LNCAP (cell line): ENCODE data around the gene PIGT.

ENCODE experiments used
- TF ChIP-seq, protein P1 (sequence below): fragments of 450-650 bp; IDR thresholded peaks from 2 replicates; pipeline ENCODE4 v1.5.1; 2017; ENCODE audit warnings: mild to moderate bottlenecking

The PIGT gene

DNA sequence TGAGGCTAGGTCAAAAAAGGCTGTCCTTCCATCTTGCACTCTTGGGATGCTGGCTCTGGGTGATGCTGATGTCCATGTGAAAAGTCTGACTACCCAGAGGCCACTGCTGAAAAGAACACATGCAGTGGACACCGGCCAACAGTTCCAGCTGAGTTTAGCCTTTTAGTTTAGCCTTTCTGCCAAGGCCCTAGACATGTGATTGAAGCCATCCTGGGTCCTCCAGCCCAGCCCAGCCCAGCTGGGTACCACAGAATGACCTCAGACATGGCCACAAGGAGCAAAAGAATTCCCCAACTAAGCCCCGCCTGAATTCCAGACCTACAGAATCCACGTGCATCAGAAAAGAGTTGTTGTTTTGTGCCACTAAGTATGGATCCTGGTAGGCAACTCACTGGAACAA is 17.4 kb downstream of the PIGT start:
- TF ChIP-seq, protein P1, sequence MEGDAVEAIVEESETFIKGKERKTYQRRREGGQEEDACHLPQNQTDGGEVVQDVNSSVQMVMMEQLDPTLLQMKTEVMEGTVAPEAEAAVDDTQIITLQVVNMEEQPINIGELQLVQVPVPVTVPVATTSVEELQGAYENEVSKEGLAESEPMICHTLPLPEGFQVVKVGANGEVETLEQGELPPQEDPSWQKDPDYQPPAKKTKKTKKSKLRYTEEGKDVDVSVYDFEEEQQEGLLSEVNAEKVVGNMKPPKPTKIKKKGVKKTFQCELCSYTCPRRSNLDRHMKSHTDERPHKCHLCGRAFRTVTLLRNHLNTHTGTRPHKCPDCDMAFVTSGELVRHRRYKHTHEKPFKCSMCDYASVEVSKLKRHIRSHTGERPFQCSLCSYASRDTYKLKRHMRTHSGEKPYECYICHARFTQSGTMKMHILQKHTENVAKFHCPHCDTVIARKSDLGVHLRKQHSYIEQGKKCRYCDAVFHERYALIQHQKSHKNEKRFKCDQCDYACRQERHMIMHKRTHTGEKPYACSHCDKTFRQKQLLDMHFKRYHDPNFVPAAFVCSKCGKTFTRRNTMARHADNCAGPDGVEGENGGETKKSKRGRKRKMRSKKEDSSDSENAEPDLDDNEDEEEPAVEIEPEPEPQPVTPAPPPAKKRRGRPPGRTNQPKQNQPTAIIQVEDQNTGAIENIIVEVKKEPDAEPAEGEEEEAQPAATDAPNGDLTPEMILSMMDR: no peak

DNA sequence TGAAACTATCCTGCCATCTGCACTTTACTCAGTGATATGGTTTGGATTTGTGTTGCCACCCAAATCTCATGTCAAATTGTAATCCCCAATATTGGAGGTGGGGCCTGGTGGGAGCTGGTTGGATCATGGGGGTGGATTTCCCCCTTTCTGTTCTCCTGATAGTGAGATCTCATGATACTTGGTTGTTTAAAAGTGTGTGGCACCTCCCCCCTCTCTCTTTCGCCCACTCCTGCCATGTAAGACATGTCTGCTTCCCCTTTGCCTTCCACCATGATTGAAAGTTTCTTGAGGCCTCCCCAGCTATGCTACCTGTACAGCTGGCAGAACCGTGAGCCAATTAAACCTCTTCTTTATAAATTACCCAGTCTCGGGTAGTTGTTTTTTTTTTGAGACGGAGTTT is 18.0 kb downstream of the PIGT start:
- TF ChIP-seq, protein P1: no peak

DNA sequence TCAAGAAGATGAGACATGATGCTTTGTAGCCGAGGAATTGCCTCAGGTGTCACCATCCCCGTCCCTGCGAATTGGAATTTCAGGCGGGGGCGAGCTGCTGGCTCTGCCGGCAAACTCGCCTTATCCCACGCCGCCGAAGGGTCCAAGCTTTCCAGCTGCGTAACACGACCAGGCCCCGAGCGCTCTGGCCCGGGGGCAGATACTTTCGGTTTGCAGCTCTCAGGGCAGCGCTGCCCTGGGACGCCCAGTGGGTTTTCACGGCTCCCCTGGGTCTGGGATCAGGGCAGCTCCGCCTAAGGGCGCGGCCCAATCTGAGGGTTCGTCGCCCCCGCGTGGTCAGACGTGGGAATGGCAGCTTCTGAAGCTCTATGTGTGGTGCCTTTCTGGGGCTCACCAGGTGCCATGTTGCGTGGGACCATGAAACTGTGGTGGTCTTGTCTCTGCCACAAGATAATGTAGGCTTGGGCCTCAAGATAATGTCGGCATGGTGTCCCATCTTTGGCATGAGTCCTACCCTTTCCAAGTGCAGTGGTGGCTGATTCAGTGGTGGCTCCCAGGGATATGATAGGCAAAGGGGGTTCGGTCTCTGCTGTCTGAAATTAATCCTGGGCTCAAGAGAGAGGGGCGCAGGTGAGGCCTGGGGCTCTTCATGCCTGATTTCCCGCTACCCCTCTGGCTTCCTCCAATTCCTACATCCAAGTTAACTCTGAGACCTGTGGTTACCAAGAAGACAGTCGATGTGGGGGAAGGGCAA is 21.0 kb downstream of the PIGT start:
- TF ChIP-seq, protein P1: peak; percentile 95

DNA sequence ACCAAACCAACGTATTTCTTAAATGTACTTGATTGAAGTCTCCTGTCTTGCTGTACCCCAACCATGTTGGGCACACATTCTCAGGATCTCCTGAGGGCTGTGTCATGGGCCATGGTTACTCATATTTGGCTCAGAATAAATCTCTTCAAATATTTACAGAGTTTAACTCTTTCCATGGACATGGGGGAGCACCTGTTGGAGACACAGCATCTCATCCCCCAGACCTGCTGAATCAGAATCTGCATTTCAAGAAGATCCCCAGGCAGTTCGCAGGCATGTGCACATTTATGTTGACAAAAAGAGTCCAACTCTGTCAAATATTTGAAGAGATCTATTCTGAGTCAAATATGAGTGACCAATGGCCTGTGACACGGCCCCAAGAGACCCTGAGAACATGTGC is 24.5 kb downstream of the PIGT start:
- TF ChIP-seq, protein P1: no peak

DNA sequence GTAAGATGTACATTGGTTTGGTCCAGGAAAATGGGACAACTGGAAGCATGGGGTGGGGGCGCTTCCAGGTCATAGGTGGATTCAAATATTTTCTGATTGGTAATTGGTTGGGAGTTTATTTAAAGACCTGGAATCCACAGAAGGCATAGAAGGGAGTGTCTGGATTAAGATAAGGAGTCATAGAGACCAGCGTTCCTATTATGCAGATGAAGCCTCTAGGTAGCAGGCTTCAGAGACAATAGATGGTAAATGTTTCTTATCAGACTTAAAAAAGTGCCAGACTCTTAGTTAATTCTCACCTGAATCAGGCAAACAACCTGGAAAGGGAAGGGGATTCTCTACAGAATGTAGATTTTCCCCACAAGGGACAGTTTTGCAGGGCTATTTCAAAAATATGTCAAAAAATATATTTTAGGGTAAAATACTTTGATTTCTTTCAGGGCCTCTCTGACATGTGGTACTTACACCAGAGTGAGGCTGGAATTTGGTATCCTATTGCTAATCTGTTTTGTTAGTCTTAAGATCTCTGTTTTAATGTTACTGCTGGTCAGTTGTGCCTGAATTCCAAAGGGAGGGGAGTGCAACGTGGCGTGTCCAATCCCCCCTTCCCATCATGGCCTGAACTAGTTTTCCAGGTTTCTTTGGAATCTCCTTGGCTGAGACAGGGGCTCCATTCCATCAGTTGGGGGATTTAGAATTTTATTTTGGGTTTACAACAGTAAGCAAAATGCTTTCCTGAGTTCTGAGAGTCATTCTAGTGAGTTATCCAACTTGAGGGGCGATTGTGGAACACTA is 25.1 kb downstream of the PIGT start:
- TF ChIP-seq, protein P1: no peak

DNA sequence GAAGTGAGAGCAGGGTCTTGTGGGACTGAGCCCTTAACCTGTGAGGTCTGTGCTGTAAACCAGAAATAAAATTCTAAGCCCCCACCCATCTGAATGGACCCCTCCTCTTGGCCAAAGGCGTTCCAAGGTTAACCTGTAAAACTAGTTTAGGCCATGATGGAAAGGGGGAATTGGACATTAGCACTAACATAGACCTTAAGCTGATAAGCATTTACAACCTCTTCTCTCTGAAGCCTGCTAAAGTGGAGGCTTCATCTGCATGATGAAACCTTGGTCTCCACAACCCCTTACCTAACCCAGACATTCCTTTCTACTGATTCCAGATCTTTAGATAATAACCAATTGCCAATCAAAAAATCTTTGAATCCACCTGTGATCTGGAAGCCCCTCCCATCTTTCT is 25.8 kb downstream of the PIGT start:
- TF ChIP-seq, protein P1: no peak

DNA sequence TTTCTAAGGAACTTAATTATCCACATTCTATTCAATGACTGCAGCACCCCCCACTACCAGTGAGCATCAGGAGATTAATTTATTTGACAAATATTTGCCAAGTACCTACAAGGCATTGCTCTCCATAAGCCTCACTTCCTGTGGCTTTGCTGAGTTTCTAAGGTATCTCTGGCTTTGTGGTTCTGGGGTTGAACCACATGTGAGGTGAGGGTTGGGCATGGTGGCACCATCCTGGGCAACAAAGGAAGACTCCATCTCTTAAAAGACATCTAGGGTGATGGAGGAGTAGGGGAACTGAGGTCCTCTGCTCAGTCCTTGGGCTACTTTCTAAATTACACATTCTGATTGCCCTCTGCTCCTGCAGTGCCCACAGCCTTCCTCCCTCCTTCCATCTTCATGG is 28.1 kb downstream of the PIGT start:
- TF ChIP-seq, protein P1: no peak
